HepG2 (cell line): Measurements from ENCODE around the gene RPL18. TPM values are rescaled to one million over a fixed set of nuclear protein-coding genes. Genes with fewer than 3 reads are reported as not detected.

Experiments
- ARID4A ChIP-seq: sonication (generic); formaldehyde crosslinking; IDR thresholded peaks from 2 replicates; pipeline ENCODE4 v1.5.0; 2020; ENCODE audit warnings: mild to moderate bottlenecking, missing genetic modification reagents, borderline replicate concordance
- HMG20B ChIP-seq: conservative IDR thresholded peaks from 2 replicates; pipeline ENCODE4 v1.6.1; 2016; ENCODE audit warnings: missing genetic modification reagents, missing compliant biosample characterization
- MED13 ChIP-seq: sonication (generic); formaldehyde crosslinking; IDR thresholded peaks from 2 replicates; pipeline ENCODE4 v1.5.0; 2020; ENCODE audit warnings: missing genetic modification reagents
- RAD21 ChIP-seq: fragments of 450-650 bp; formaldehyde crosslinking; IDR thresholded peaks from 2 replicates; pipeline ENCODE4 v1.5.0; 2020; ENCODE audit warnings: mild to moderate bottlenecking
- RARA ChIP-seq: IDR thresholded peaks from 2 replicates; pipeline ENCODE4 v1.6.1; 2016; ENCODE audit warnings: missing genetic modification reagents, missing compliant biosample characterization
- TARDBP ChIP-seq: sonication (generic); formaldehyde crosslinking; IDR thresholded peaks from 2 replicates; pipeline ENCODE4 v1.8.0; 2022; ENCODE audit warnings: mild to moderate bottlenecking, missing genetic modification reagents
- ZNF20 ChIP-seq: sonication (generic); formaldehyde crosslinking; IDR thresholded peaks from 2 replicates; pipeline ENCODE4 v1.4.0; 2020; ENCODE audit warnings: mild to moderate bottlenecking, moderate library complexity, missing genetic modification reagents
- ZNF496 ChIP-seq: sonication (generic); formaldehyde crosslinking; IDR thresholded peaks from 2 replicates; pipeline ENCODE4 v1.8.1; 2023; ENCODE audit warnings: mild to moderate bottlenecking, moderate library complexity, missing genetic modification reagents; ENCODE audit not compliant: insufficient replicate concordance
- ZNF552 ChIP-seq: sonication (generic); formaldehyde crosslinking; IDR thresholded peaks from 2 replicates; pipeline ENCODE4 v1.9.0; 2022; ENCODE audit warnings: missing genetic modification reagents, mild to moderate bottlenecking, borderline replicate concordance
- ZSCAN30 ChIP-seq: sonication (generic); formaldehyde crosslinking; IDR thresholded peaks from 2 replicates; pipeline ENCODE4 v1.5.0; 2020; ENCODE audit warnings: mild to moderate bottlenecking, missing genetic modification reagents
- polyA plus RNA-seq, 8 experiments: library from polyadenylated mRNA; depleted of rRNA in 3 of 8; stranded (reverse) in 7 of 8; unstranded in 1 of 8; fragments of >200 nt; fragmentation: Illumina TruSeq in 4 of 8; extraction: Trizol in 4 of 8; gene quantifications; 2 replicates each; pipeline versions ENCODE4 v1.2.1 to v1.2.3, GENCODE V29; 2011 to 2016; ENCODE audit warnings: low read depth in 4 of 8, missing spikeins in 1 of 8, mixed read lengths in 1 of 8; ENCODE audit not compliant: insufficient read depth in 1 of 8
- total RNA-seq, 5 experiments: library from RNA; depleted of rRNA; stranded (reverse); fragments of >200 nt; fragmentation: Illumina TruSeq; extraction: Trizol; gene quantifications; 2 replicates each; pipeline ENCODE4 v1.2.3, GENCODE V29; 2016; ENCODE audit warnings: low read depth in 1 of 5
- TF ChIP-seq, protein P1 (sequence below): sonication (generic); formaldehyde crosslinking; IDR thresholded peaks from 2 replicates; pipeline ENCODE4 v1.8.1; 2023; ENCODE audit warnings: mild to moderate bottlenecking, missing genetic modification reagents, borderline replicate concordance
- TF ChIP-seq, protein P2 (sequence below): sonication (generic); formaldehyde crosslinking; IDR thresholded peaks from 2 replicates; pipeline ENCODE4 v1.8.0; 2022; ENCODE audit warnings: mild to moderate bottlenecking, missing genetic modification reagents; ENCODE audit not compliant: insufficient replicate concordance
- TF ChIP-seq, protein P3 (sequence below): sonication (generic); formaldehyde crosslinking; IDR thresholded peaks from 2 replicates; pipeline ENCODE4; 2020; ENCODE audit warnings: missing genetic modification reagents, mild to moderate bottlenecking, borderline replicate concordance
- TF ChIP-seq, protein P4 (sequence below): sonication (generic); formaldehyde crosslinking; IDR thresholded peaks from 2 replicates; pipeline ENCODE4 v1.5.1; 2020; ENCODE audit warnings: missing genetic modification reagents, mild to moderate bottlenecking, borderline replicate concordance
- TF ChIP-seq, protein P5 (sequence below), 2 experiments: sonication (generic) in 1 of 2; formaldehyde crosslinking in 1 of 2; IDR thresholded peaks; 2 replicates each; pipeline versions ENCODE4 v1.4.0 to v1.6.1; 2018 to 2020; ENCODE audit warnings: missing genetic modification reagents in 2 of 2, borderline replicate concordance in 1 of 2, low read depth in 1 of 2, mild to moderate bottlenecking in 1 of 2, missing biosample characterization in 1 of 2

The RPL18 gene
- total and polyA plus RNA-seq, 2 of the 13 experiments (the other 11 are each of a cell fraction or from before 2014, with no cell fraction given): 1,485 to 1,639 TPM

DNA sequence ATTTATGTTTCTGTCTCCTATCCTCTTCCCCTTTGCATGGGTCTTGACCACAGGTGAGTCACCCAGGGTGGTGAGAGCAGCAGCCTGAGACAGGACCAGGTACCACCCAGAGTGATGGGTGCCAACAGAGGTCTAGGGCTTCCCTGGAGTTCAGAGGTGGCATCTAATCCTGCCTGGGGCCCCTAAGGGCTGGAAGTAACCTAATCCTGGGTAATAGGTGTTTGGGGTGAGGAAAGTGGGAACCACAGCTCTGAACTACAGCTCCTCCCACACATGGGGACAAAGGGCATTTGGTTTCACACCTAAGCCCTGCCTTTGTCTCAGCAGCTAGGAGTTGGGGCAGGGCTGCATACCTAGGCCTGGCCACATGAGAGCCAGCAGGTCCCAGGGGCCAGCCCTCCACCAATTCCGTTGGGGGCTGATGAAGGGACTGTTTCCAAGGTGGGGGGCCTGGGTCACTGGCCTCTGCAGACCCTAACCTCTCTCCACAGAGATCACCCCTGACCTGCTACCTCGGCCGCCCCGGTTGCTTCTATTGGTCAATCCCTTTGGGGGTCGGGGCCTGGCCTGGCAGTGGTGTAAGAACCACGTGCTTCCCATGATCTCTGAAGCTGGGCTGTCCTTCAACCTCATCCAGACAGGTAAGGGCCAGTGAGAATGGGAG, 8.4 kb upstream of the RPL18 start (continued):
- TF ChIP-seq MED13 (CRISPR knock-in tag) (no peak), ZNF496 (no peak), ZNF20 (no peak), HMG20B (CRISPR knock-in tag) (no peak), TARDBP (CRISPR knock-in tag) (0 out of 2 replicates have a peak, but pooled peaks have one; percentile 27), RARA (no peak), ZNF552 (no peak), ARID4A (no peak; the same call in 1 of the 2 replicates), ZSCAN30 (CRISPR knock-in tag) (no peak), RAD21 (peak; percentile 34; the same call in 1 of the 2 replicates)
- TF ChIP-seq, protein P1, sequence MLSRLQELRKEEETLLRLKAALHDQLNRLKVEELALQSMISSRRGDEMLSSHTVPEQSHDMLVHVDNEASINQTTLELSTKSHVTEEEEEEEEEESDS (CRISPR knock-in tag): no peak
- TF ChIP-seq, protein P2, sequence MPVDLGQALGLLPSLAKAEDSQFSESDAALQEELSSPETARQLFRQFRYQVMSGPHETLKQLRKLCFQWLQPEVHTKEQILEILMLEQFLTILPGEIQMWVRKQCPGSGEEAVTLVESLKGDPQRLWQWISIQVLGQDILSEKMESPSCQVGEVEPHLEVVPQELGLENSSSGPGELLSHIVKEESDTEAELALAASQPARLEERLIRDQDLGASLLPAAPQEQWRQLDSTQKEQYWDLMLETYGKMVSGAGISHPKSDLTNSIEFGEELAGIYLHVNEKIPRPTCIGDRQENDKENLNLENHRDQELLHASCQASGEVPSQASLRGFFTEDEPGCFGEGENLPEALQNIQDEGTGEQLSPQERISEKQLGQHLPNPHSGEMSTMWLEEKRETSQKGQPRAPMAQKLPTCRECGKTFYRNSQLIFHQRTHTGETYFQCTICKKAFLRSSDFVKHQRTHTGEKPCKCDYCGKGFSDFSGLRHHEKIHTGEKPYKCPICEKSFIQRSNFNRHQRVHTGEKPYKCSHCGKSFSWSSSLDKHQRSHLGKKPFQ (CRISPR knock-in tag): peak; percentile 69
- TF ChIP-seq, protein P3, sequence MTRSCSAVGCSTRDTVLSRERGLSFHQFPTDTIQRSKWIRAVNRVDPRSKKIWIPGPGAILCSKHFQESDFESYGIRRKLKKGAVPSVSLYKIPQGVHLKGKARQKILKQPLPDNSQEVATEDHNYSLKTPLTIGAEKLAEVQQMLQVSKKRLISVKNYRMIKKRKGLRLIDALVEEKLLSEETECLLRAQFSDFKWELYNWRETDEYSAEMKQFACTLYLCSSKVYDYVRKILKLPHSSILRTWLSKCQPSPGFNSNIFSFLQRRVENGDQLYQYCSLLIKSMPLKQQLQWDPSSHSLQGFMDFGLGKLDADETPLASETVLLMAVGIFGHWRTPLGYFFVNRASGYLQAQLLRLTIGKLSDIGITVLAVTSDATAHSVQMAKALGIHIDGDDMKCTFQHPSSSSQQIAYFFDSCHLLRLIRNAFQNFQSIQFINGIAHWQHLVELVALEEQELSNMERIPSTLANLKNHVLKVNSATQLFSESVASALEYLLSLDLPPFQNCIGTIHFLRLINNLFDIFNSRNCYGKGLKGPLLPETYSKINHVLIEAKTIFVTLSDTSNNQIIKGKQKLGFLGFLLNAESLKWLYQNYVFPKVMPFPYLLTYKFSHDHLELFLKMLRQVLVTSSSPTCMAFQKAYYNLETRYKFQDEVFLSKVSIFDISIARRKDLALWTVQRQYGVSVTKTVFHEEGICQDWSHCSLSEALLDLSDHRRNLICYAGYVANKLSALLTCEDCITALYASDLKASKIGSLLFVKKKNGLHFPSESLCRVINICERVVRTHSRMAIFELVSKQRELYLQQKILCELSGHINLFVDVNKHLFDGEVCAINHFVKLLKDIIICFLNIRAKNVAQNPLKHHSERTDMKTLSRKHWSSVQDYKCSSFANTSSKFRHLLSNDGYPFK (CRISPR knock-in tag): no peak
- TF ChIP-seq, protein P4, sequence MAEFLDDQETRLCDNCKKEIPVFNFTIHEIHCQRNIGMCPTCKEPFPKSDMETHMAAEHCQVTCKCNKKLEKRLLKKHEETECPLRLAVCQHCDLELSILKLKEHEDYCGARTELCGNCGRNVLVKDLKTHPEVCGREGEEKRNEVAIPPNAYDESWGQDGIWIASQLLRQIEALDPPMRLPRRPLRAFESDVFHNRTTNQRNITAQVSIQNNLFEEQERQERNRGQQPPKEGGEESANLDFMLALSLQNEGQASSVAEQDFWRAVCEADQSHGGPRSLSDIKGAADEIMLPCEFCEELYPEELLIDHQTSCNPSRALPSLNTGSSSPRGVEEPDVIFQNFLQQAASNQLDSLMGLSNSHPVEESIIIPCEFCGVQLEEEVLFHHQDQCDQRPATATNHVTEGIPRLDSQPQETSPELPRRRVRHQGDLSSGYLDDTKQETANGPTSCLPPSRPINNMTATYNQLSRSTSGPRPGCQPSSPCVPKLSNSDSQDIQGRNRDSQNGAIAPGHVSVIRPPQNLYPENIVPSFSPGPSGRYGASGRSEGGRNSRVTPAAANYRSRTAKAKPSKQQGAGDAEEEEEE: no peak
- TF ChIP-seq, protein P5, sequence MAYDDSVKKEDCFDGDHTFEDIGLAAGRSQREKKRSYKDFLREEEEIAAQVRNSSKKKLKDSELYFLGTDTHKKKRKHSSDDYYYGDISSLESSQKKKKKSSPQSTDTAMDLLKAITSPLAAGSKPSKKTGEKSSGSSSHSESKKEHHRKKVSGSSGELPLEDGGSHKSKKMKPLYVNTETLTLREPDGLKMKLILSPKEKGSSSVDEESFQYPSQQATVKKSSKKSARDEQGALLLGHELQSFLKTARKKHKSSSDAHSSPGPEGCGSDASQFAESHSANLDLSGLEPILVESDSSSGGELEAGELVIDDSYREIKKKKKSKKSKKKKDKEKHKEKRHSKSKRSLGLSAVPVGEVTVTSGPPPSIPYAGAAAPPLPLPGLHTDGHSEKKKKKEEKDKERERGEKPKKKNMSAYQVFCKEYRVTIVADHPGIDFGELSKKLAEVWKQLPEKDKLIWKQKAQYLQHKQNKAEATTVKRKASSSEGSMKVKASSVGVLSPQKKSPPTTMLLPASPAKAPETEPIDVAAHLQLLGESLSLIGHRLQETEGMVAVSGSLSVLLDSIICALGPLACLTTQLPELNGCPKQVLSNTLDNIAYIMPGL (CRISPR knock-in tag; IDR thresholded peaks at IDR 0.05; ENCODE audit: borderline replicate concordance in 1 of 2, low read depth in 1 of 2): no peak
